ENCODE measurements around the gene RTL9.
A peak's percentile ranks its signal among the peaks of the same experiment; 100 is the strongest.
"Not testable (repeated sequence)": the region's sequence is repeated elsewhere in the genome, so short reads cannot be mapped to it uniquely, and the experiment has no call there.

The RTL9 gene

DNA sequence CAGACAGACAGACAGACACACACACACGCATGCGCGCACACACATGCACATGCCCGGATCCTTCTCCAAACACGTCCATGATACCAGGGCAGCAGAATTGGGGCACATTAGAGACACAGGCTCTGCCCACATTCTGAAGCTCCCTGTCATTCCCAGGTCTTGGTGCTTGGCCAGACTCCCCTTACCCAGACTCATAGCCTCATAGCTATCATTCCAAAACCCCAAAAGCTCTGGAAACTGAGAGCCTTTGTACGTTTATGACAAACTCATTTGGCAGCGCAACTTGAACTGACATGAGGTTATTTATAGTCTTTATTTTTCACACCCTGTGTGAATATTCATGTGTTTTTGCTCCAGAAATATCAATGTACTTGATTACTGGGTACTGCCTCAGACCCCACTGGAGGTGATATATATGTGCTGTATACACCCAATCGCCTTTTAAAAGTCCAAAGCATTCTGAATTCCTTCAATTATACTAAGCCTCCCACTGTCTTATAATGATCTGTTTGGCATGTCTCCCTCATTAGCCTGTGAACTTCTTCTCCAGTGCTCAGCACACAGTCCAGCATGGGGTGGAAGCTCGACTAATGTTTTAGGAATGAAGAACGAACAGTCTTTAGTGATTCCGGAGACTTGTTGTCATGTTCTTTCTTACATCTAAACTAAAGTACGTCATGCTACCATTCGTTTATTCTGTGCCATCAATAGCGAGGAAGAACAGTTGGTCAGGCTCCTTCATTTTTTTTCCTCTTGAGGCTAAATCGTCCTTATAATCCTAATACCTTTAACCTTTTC, 45.0 kb downstream of the RTL9 start:
- Histone ChIP-seq H3K27ac (no peak overlapping the region), H3K9me3 (ENCODE audit: severe bottlenecking) (no peaks in the 10 kb centered on the region), H3K36me3 (no peaks in the 10 kb centered on the region), H3K4me3 (ENCODE audit: low read depth, low read length) (no peak overlapping the region), H3K27me3 (ENCODE audit: insufficient read depth, low read depth, severe bottlenecking) (peaks cover 80% of the 10 kb centered on the region)
- DNase-seq, result no peak
- TF ChIP-seq, protein P1, sequence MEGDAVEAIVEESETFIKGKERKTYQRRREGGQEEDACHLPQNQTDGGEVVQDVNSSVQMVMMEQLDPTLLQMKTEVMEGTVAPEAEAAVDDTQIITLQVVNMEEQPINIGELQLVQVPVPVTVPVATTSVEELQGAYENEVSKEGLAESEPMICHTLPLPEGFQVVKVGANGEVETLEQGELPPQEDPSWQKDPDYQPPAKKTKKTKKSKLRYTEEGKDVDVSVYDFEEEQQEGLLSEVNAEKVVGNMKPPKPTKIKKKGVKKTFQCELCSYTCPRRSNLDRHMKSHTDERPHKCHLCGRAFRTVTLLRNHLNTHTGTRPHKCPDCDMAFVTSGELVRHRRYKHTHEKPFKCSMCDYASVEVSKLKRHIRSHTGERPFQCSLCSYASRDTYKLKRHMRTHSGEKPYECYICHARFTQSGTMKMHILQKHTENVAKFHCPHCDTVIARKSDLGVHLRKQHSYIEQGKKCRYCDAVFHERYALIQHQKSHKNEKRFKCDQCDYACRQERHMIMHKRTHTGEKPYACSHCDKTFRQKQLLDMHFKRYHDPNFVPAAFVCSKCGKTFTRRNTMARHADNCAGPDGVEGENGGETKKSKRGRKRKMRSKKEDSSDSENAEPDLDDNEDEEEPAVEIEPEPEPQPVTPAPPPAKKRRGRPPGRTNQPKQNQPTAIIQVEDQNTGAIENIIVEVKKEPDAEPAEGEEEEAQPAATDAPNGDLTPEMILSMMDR (IDR thresholded peaks at IDR 0.05; ENCODE audit: low read depth, low read length), result no peak

DNA sequence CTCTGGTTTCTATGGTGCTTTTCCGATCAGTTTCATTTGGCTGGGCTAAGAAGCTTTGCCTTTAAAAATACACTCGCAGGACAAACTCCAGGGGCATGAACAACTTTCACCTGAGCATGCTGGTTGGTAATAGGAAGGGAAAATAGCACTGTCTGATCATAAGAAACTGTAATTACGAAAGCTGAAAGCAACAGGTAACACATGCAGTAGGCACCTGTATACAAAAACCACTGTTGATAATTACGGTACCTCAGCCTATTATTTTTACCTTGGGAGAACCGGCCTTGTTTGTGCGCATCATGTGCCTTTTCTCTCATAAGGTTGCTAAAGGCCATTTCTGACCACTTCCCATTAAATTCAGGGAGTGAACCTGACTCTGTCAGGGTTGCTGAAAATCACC, 45.7 kb downstream of the RTL9 start:
- no peaks in the 10 kb centered on the region for H3K36me3 ChIP-seq
- no peak overlapping the region for H3K4me3 ChIP-seq (ENCODE audit: low read depth, low read length)
- H3K9me3 ChIP-seq (ENCODE audit: severe bottlenecking), result no peaks in the 10 kb centered on the region
- TF ChIP-seq, protein P1 (IDR thresholded peaks at IDR 0.05; ENCODE audit: low read depth, low read length), result no peak
- H3K27ac ChIP-seq, result no peak overlapping the region
- no peak for DNase-seq
- peaks cover 83% of the 10 kb centered on the region for H3K27me3 ChIP-seq (ENCODE audit: insufficient read depth, low read depth, severe bottlenecking)

DNA sequence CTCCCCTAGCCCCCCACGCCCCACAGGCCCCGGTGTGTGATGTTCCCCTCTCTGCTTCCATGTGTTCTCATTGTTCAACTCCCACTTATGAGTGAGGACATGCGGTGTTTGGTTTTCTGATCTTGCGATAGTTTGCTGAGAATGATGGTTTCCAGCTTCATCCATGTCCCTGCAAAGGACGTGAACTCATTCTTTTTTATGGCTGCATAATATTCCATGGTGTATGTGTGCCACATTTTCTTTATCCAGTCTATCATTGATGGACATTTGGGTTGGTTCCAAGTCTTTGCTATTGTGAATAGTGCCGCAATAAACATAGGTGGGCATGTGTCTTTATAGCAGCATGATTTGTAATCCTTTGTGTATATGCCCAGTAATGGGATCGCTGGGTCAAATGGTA, 47.6 kb downstream of the RTL9 start:
- not testable (repeated sequence) for H3K27ac ChIP-seq

DNA sequence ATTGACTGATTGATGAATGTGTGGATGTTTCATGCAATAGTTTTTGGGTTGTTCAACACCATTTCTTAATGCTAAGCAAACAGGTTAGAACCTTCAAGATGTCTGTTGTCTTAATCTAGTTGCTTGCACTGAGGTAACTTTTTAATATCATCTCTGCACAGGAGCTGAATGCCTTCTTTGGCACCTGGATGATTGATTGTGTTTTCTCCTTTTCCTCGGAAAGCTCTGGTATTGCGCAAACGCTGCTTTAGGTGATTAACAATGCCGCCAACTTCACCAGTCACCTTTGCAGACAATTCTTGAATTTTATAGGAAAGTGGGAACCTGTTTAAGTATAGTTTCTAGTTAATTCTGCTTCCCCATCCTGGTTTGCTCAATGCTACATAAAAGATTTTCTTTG, 48.2 kb downstream of the RTL9 start:
- Histone ChIP-seq H3K27ac (no peak overlapping the region), H3K4me3 (ENCODE audit: low read depth, low read length) (no peak overlapping the region), H3K9me3 (ENCODE audit: severe bottlenecking) (no peaks in the 10 kb centered on the region), H3K36me3 (no peaks in the 10 kb centered on the region), H3K27me3 (ENCODE audit: insufficient read depth, low read depth, severe bottlenecking) (peaks cover 70% of the 10 kb centered on the region)
- no peak for DNase-seq
- TF ChIP-seq, protein P1 (IDR thresholded peaks at IDR 0.05; ENCODE audit: low read depth, low read length), result no peak

More for the DNA sequence above, 47.6 kb downstream of the RTL9 start:
- H3K9me3 ChIP-seq (ENCODE audit: severe bottlenecking); H3K36me3 ChIP-seq; DNase-seq; H3K4me3 ChIP-seq (ENCODE audit: low read depth, low read length): not testable (repeated sequence)
- peaks cover 76% of the 10 kb centered on the region for H3K27me3 ChIP-seq (ENCODE audit: insufficient read depth, low read depth, severe bottlenecking)

DNA sequence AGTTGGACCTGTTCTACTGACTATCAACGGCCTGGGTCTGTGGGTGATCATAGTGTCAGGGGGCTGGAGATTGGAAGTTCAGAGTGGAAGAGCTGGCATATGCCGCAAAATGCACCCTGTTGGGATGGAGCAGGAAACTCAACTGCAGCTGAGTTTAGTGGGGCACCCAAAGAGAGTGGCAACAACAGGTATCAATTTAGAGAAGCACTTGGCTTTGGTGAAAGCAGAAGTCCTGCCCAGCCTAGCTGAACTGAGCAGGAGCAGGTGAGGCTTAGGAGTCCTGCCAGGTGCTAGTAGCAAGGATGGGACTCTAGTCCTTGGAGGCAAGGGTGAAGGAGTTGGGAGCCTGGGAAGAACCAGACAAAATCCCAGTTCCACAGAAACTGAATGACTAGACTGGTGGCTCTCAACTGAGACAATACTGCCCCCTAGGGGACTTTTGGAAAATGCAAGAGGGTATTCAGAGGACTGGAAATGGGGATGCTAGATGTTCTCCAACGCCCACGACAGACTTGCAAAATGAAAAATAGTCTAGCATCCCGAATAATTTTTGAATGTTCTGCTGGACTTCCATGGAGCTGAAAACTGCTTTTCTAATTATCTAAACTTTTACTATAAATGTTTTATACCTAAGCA, 49.4 kb downstream of the RTL9 start:
- no peak overlapping the region for H3K27ac ChIP-seq
- no peaks in the 10 kb centered on the region for H3K9me3 ChIP-seq (ENCODE audit: severe bottlenecking)
- H3K4me3 ChIP-seq (ENCODE audit: low read depth, low read length), result no peak overlapping the region
- H3K27me3 ChIP-seq (ENCODE audit: insufficient read depth, low read depth, severe bottlenecking), result peaks cover 65% of the 10 kb centered on the region
- no peaks in the 10 kb centered on the region for H3K36me3 ChIP-seq
- TF ChIP-seq, protein P1 (IDR thresholded peaks at IDR 0.05; ENCODE audit: low read depth, low read length), result peak; percentile 63
- peak; percentile 53 for DNase-seq

Data from WERI-Rb-1 (cell line).